Measurements from ENCODE around the gene DHX34.

DNA sequence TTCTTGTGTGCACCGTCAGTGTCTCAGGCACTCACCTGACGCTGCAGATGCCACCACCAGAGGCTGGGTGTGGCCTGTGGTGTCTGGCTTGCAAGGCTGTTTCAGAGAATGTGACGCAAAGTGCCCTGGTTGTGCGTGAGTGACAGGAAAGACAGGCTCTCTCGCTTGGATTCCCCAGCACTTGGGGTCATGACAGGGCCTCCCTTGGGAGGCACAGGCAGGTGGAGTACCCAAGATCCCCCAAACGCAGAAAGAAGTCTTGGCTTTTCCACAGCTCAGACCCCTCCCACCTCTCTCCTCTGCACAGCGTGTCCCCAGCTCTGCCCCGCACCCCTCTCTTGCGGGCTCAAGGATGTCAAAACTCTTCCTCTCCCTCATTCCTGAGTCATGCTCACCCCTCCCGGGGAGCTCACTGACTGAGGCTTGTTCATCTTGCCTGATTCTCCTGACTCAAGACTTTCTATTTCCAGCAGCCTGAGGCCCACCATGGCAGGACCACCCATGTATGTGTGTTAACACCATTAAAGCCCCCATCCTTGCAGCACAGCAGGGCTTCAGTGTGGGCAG lies 21.0 kb downstream of the DHX34 start:
- TF ChIP-seq EZH2phosphoT487 (IDR thresholded peaks at IDR 0.05; ENCODE audit: borderline replicate concordance, low read depth) = no peak
- TF ChIP-seq, protein P1, sequence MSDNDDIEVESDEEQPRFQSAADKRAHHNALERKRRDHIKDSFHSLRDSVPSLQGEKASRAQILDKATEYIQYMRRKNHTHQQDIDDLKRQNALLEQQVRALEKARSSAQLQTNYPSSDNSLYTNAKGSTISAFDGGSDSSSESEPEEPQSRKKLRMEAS (IDR thresholded peaks at IDR 0.05; ENCODE audit: low read depth) = no peak
- TF ChIP-seq, protein P2, sequence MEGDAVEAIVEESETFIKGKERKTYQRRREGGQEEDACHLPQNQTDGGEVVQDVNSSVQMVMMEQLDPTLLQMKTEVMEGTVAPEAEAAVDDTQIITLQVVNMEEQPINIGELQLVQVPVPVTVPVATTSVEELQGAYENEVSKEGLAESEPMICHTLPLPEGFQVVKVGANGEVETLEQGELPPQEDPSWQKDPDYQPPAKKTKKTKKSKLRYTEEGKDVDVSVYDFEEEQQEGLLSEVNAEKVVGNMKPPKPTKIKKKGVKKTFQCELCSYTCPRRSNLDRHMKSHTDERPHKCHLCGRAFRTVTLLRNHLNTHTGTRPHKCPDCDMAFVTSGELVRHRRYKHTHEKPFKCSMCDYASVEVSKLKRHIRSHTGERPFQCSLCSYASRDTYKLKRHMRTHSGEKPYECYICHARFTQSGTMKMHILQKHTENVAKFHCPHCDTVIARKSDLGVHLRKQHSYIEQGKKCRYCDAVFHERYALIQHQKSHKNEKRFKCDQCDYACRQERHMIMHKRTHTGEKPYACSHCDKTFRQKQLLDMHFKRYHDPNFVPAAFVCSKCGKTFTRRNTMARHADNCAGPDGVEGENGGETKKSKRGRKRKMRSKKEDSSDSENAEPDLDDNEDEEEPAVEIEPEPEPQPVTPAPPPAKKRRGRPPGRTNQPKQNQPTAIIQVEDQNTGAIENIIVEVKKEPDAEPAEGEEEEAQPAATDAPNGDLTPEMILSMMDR (IDR thresholded peaks at IDR 0.05) = no peak
